ENCODE results near the gene COL13A1. TPM values are rescaled to one million over a fixed set of nuclear protein-coding genes. Genes with fewer than 3 reads are reported as not detected.

Gene COL13A1
- total and polyA plus RNA-seq, 11 donors: 1.0 to 4.0 (median 1.7) TPM

DNA sequence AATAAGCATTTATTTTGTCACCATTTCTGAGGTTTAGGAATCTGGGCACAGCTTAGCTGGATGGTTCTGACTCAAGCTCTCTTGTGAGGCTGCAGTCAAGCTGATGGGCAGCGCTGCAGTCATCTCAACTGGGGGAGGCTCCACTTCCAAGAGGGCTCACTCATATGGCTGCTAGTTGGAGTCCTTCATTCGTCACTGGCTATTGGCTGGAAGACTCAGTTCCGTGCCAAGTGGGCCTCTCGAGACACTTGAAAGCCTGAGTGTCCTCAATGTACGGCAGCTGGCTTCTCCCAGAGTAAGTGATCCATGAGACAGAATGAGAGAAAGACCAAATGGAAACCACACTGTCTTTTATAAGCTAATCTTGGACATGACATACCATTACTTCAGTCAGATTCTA is 21.6 kb upstream of the COL13A1 start:
- 56 to 69% (median 61%) methylated on average over 5 of the region's 5 CpGs for WGBS, 4 donors
- Histone ChIP-seq H3K9me3 (peaks cover 0 to 4% (median 0%) of the 10 kb centered on the region in 12 donors), H3K27me3 (peaks cover 0 to 18% (median 0%) of the 10 kb centered on the region in 9 donors), H3K27ac (no peak overlapping the region), H3K4me1 (no peaks in the 10 kb centered on the region), H3K4me3 (no peak overlapping the region), H3K36me3 (no peaks in the 10 kb centered on the region)
- no peak for ATAC-seq
- intact Hi-C loops (cut with DNase I): no loop called here
- TF ChIP-seq, protein P1, sequence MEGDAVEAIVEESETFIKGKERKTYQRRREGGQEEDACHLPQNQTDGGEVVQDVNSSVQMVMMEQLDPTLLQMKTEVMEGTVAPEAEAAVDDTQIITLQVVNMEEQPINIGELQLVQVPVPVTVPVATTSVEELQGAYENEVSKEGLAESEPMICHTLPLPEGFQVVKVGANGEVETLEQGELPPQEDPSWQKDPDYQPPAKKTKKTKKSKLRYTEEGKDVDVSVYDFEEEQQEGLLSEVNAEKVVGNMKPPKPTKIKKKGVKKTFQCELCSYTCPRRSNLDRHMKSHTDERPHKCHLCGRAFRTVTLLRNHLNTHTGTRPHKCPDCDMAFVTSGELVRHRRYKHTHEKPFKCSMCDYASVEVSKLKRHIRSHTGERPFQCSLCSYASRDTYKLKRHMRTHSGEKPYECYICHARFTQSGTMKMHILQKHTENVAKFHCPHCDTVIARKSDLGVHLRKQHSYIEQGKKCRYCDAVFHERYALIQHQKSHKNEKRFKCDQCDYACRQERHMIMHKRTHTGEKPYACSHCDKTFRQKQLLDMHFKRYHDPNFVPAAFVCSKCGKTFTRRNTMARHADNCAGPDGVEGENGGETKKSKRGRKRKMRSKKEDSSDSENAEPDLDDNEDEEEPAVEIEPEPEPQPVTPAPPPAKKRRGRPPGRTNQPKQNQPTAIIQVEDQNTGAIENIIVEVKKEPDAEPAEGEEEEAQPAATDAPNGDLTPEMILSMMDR (IDR thresholded peaks at IDR 0.05): no peak
- no peak for TF ChIP-seq POLR2A (IDR thresholded peaks at IDR 0.05)
- no peak for DNase-seq

DNA sequence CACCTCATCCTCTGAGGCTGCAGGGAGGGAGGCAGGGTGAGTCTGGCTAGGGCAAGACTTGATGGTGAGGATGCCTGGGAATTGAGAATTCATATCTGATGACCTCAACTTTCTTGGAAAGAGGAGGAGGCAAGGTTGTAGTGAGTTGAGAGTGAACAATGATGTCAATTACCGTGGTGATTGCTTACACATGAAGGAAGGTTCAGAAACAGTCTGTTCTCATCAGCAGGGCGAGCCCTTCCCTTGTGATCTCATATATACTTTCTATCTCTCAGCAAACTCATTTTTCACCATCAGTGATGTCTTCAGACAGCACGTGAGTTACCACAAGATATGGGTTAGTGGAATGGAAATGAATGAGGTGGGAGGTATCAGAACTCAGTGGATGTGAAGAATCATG is 20.1 kb upstream of the COL13A1 start:
- Histone ChIP-seq H3K36me3 (no peaks in the 10 kb centered on the region), H3K4me1 (no peaks in the 10 kb centered on the region), H3K9me3 (peaks cover 0 to 4% (median 0%) of the 10 kb centered on the region in 12 donors), H3K27me3 (peaks cover 0 to 20% (median 0%) of the 10 kb centered on the region in 9 donors), H3K4me3 (no peak overlapping the region), H3K27ac (no peak overlapping the region)
- DNase-seq (no peak), ATAC-seq (no peak)
- 34 to 70% (median 61%) methylated on average over 3 of the region's 3 CpGs for whole genome bisulfite sequencing, 4 donors
- intact Hi-C loops (cut with DNase I): no loop called here
- no peak for TF ChIP-seq POLR2A (IDR thresholded peaks at IDR 0.05)
- TF ChIP-seq, protein P1 (IDR thresholded peaks at IDR 0.05): no peak

DNA sequence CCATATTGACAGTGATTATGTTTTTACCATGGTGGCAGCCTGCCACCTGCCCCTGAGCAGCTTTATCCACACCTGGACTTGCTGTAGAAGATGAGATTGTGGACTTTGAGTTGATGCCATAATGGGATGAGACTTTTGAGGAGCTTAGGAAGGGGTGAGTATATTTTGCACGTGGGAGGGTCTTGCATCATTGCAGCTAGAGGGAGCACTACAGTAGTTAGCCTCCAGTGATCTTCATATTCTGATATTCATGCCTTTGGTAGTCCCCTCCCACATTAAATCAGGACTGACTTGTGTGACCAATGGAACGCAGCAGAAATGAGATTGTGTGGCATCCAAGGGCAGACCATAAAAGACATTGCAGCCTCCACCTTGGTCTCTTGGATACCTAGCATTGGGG is 18.2 kb upstream of the COL13A1 start:
- Histone ChIP-seq H3K9me3 (peaks cover 0 to 4% (median 0%) of the 10 kb centered on the region in 12 donors), H3K27ac (no peak overlapping the region), H3K36me3 (no peaks in the 10 kb centered on the region), H3K27me3 (peaks cover 0 to 20% (median 0%) of the 10 kb centered on the region in 9 donors), H3K4me1 (no peaks in the 10 kb centered on the region), H3K4me3 (no peak overlapping the region)
- DNase-seq (no peak), ATAC-seq (no peak)
- 55 to 63% (median 58%) methylated on average over 2 of the region's 2 CpGs for WGBS, 4 donors
- intact Hi-C loops (cut with DNase I): no loop called here
- TF ChIP-seq, protein P1 (IDR thresholded peaks at IDR 0.05): no peak
- no peak for TF ChIP-seq POLR2A (IDR thresholded peaks at IDR 0.05)

DNA sequence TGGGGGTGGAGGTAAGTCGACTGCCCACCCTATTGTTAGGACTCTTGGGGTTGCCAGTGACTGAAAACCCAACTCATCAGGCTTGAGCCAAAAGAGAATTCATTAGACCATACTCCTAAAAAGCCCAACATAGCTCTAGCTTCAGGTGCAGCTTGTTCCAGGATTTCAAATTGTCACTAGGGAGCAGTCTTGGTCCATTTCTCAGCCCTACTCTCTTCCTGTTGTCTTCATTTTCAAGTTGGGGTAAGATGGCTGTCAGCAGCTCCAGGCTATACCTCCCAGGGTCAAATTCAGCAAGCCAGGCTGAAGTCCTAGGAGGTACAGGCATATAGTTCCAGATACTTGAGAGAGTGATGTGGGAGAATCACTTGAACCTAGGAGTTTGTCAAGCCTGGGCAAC is 14.9 kb upstream of the COL13A1 start:
- intact Hi-C loops (cut with DNase I): loop anchor here in 2 of 10 donors (5.0 kb wide), 1 partner anchor 126 kb away; no protein-coding TSS in a partner anchor
- Histone ChIP-seq H3K27me3 (peaks cover 0 to 20% (median 0%) of the 10 kb centered on the region in 9 donors), H3K4me3 (no peak overlapping the region), H3K9me3 (peaks cover 0 to 4% (median 0%) of the 10 kb centered on the region in 12 donors), H3K27ac (no peak overlapping the region), H3K4me1 (no peaks in the 10 kb centered on the region), H3K36me3 (no peaks in the 10 kb centered on the region)
- DNase-seq (no peak), ATAC-seq (no peak)
- 72 to 100% (median 73%) methylated on average over 1 of the region's 1 CpG for whole genome bisulfite sequencing, 4 donors
- TF ChIP-seq, protein P1 (IDR thresholded peaks at IDR 0.05): peak in 6 of 12 donors; percentile 7 to 34 (median 22)
- no peak for TF ChIP-seq POLR2A (IDR thresholded peaks at IDR 0.05)
